Gastroesophageal sphincter (tissue), 4 donors: ENCODE measurements around the gene KCNT1. TPM values are rescaled to one million over a fixed set of nuclear protein-coding genes. Genes with fewer than 3 reads are reported as not detected.

Experiments
- ATAC-seq: fragments of 150-250 bp; one replicate; pipeline ENCODE4 v1.9.1; 2016; ENCODE audit warnings: mild to moderate bottlenecking, moderate library complexity
- H3K27ac ChIP-seq, 4 donors: fragments of 200-600 bp; sonication (generic) in 3 of 4; 1 replicate in 3 of 4; 2 replicates in 1 of 4; pipeline ENCODE4 v1.5.1; 2016 to 2019
- H3K27me3 ChIP-seq: fragments of 200-600 bp; sonication (generic); one replicate; pipeline ENCODE4 v1.5.1; 2019
- H3K36me3 ChIP-seq, 2 donors: fragments of 200-600 bp; sonication (generic); one replicate each; pipeline ENCODE4 v1.5.1; 2019; ENCODE audit warnings: control low read depth in 1 of 2
- H3K4me1 ChIP-seq, 3 donors: fragments of 200-600 bp; sonication (generic); 1 replicate in 2 of 3; 2 replicates in 1 of 3; pipeline ENCODE4 v1.5.1; 2016 to 2019; ENCODE audit warnings: control low read depth in 2 of 3
- H3K4me3 ChIP-seq, 2 donors: fragments of 200-600 bp; sonication (generic); one replicate each; pipeline ENCODE4 v1.5.1; 2019; ENCODE audit warnings: mild to moderate bottlenecking in 1 of 2, moderate library complexity in 1 of 2
- H3K9me3 ChIP-seq, 3 donors: fragments of 200-600 bp; sonication (generic); one replicate each; pipeline ENCODE4 v1.5.1; 2017 to 2019; ENCODE audit warnings: control low read depth in 2 of 3
- CTCF ChIP-seq, 4 experiments: fragments of 200-600 bp in 2 of 4; fragments of 450-650 bp in 2 of 4; sonication (generic) in 1 of 4; IDR thresholded peaks; one replicate each; pipeline ENCODE4 v1.5.1; 2017 to 2019; ENCODE audit warnings: antibody characterized with exemption in 4 of 4, mild to moderate bottlenecking in 2 of 4, moderate library complexity in 2 of 4
- EP300 ChIP-seq: sonication (generic); formaldehyde crosslinking; IDR thresholded peaks from one replicate; pipeline ENCODE4 v1.6.1; 2017; ENCODE audit warnings: antibody characterized with exemption, mild to moderate bottlenecking
- POLR2A ChIP-seq, 2 donors: fragments of 450-650 bp; IDR thresholded peaks; one replicate each; pipeline ENCODE4 v1.6.1; 2017; ENCODE audit warnings: antibody characterized with exemption in 2 of 2, mild to moderate bottlenecking in 2 of 2, moderate library complexity in 1 of 2
- POLR2AphosphoS5 ChIP-seq: sonication (generic); formaldehyde crosslinking; IDR thresholded peaks from one replicate; pipeline ENCODE4 v1.6.1; 2017; ENCODE audit warnings: antibody characterized with exemption
- WGBS, 2 donors: methylation state at CpG; one replicate each; pipeline ENCODE4 v1.1.5; 2018; ENCODE audit warnings: low coverage in 1 of 2; 5-methylcytosine and 5-hydroxymethylcytosine counted together
- total RNA-seq, 4 donors: library from RNA; depleted of rRNA; stranded (reverse); fragments of >200 nt; gene quantifications; one replicate each; pipeline ENCODE4 v1.1.0, GENCODE V29; 2016

Gene KCNT1
- total RNA-seq, 4 donors from 2014 or later = 0.19 TPM; not detected in 3

DNA sequence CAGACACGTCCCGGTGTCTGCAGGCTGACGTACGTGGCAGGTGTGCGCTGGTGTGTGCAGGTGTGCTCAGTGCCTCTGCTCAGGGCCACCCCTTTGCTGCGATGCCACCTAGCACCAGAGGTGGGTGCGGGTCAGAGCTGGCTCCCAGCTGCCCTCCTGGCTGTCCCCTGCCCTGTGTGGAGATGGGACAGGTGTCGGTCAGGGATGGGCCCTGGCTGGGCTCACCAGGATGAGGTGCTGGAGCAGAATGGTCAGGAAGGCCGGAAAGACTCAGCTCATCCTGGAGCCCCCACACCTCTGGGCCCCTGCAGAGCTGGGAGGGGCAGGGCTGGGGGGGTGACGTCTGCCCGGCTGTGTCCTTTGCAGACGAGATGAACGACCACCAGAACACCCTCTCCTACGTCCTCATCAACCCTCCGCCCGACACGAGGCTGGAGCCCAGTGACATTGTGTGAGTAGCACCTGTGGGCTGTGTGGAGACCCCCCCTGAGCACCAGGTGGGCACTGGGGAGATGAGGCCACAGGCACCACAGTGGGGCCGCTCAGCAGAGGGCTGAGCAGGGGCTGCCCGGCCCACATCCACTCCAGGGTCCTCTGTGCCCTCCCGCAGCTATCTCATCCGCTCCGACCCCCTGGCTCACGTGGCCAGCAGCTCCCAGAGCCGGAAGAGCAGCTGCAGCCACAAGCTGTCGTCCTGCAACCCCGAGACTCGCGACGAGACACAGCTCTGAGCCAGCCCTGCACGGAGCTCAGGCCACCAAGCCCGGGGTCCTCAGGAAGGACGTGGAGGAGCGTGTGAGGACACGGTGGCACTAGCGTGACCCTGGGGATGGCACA is 89.7 kb downstream of the KCNT1 start:
- Histone ChIP-seq H3K36me3 (no peaks in the 10 kb centered on the region), H3K4me3 (no peak overlapping the region), H3K27me3 (peaks cover 28% of the 10 kb centered on the region), H3K4me1 (no peaks in the 10 kb centered on the region), H3K9me3 (no peaks in the 10 kb centered on the region), H3K27ac (no peak overlapping the region)
- 80 to 93% methylated on average over 3 to 7 of the region's 35 CpGs for WGBS, 2 donors
- no peak for TF ChIP-seq CTCF (IDR thresholded peaks at IDR 0.05)
- TF ChIP-seq EP300 = no peak
- no peak for TF ChIP-seq POLR2AphosphoS5
- no peak for TF ChIP-seq POLR2A (IDR thresholded peaks at IDR 0.05)
- no peak for ATAC-seq

DNA sequence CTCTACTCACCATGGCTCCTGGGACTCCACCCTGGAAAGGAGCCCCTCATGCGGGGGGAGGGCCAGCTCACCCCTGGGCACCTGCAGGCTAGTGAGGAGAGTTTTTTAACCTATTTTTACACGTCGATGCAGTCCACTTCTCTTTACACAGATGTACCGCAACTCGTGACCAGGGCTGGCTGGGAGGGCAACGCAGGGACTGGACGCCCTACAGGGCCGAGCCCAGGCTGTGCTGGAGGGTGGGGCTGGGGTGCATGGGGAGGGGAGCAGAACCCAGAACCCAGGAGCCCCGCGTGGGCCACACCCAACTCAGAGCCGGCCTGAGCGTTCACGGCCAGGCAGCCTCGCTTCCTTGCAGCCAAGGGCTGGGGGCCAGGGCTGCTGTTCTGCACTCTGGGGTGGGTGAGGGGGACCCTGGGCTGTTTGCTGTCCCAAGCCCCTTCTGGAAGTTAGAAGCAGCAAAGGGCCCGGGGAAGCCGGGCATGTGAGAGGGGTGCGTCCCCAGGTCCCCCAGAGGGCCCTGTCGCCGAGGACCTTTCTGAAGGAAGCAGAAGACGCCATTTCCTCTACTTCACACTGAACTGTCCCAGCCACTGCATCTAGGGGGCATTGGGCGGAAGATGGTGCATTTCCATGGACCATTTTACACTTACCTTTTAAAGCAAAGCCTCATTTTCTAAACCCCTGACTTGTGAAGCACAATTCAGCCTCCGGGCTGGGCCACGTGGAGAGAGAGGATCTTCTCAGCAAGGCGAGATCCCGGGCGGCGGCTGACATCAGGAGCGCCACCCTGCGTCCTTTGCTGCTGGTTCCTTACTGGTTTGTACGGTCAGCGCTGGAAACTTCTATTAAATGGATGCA is 90.5 kb downstream of the KCNT1 start:
- H3K9me3 ChIP-seq = no peaks in the 10 kb centered on the region
- ATAC-seq = no peak
- H3K4me3 ChIP-seq = no peak overlapping the region
- WGBS, 2 donors = 72% methylated on average over 9 of the region's 31 CpGs; no CpG with 5 or more reads in 1 of the 2 donors
- H3K4me1 ChIP-seq = peaks cover 0 to 7% (median 0%) of the 10 kb centered on the region in 3 donors
- peaks cover 20% of the 10 kb centered on the region for H3K27me3 ChIP-seq
- no peak overlapping the region for H3K27ac ChIP-seq
- H3K36me3 ChIP-seq = no peaks in the 10 kb centered on the region
- TF ChIP-seq POLR2A (IDR thresholded peaks at IDR 0.05) = no peak
- no peak for TF ChIP-seq EP300
- TF ChIP-seq POLR2AphosphoS5 = no peak
- TF ChIP-seq CTCF (IDR thresholded peaks at IDR 0.05) = no peak

DNA sequence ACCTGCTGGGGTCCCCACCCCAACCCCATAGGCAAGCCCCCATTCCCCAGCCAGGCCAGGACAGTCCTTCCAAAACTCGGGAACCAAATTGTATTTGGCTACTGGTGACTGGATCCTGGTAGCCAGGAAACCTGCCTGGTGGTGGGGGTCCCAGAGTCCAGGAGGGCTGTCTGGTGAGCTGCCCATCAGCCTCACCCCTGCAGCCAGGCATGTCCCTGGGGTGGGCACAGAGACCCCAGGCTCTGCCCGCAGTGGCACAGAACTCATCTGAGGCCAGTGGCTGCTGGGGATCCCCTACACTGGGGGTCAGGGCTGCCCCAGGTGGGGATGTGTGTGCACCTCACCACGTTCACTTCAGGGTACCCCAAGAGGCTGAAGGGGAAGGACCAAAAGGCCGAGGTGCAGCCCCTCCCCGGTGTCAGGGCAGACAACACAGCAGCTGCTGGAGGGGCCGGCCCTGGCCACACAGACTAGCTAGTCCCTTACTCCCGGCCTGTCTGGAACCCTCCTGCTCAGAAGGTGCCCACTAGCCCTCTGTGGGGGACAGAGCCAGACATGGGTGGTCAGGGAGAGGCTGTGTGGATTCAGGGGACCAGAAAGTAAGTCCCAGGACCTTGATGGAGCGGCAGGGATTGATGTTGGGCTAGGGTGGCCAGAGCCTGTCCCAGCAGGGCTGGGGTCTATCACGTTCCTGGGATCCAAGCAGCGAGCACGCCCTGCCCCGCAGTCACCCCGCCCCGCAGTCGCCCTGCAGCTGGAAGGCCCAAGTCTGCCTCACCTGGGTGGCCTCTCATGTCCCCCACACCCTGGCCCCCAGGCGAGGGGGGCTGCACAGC is 91.5 kb downstream of the KCNT1 start:
- H3K27me3 ChIP-seq = peaks cover 11% of the 10 kb centered on the region
- ATAC-seq = no peak
- H3K4me1 ChIP-seq = peaks cover 0 to 16% (median 0%) of the 10 kb centered on the region in 3 donors
- H3K36me3 ChIP-seq = no peaks in the 10 kb centered on the region
- H3K27ac ChIP-seq = no peak overlapping the region
- 80% methylated on average over 1 of the region's 16 CpGs; no CpG with 5 or more reads in 1 of the 2 donors for WGBS, 2 donors
- H3K9me3 ChIP-seq = no peaks in the 10 kb centered on the region
- no peak overlapping the region for H3K4me3 ChIP-seq
- no peak for TF ChIP-seq EP300
- no peak for TF ChIP-seq POLR2A (IDR thresholded peaks at IDR 0.05)
- no peak for TF ChIP-seq CTCF (IDR thresholded peaks at IDR 0.05)
- no peak for TF ChIP-seq POLR2AphosphoS5

DNA sequence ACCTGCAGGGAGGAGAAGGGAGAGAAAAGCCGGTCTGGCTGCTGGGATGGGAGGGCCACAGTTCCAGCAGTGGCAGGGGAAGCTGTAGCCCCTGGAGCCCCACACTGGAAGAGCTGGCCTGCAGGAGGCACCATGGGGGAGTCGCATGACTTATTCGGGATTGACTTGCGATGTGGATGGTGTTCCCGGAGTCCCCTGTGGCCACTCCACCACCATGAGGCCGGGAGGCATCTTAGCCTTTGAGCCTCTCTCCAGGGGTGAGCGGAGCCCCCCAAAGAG is 92.0 kb downstream of the KCNT1 start:
- ATAC-seq = no peak
- no peak overlapping the region for H3K27ac ChIP-seq
- peaks cover 0 to 16% (median 0%) of the 10 kb centered on the region in 3 donors for H3K4me1 ChIP-seq
- no peak overlapping the region for H3K4me3 ChIP-seq
- 76% methylated on average over 5 of the region's 7 CpGs; no CpG with 5 or more reads in 1 of the 2 donors for WGBS, 2 donors
- no peaks in the 10 kb centered on the region for H3K36me3 ChIP-seq
- peaks cover 7% of the 10 kb centered on the region for H3K27me3 ChIP-seq
- TF ChIP-seq POLR2AphosphoS5 (no peak), POLR2A (IDR thresholded peaks at IDR 0.05) (no peak), EP300 (no peak), CTCF (IDR thresholded peaks at IDR 0.05) (no peak)
- H3K9me3 ChIP-seq = no peaks in the 10 kb centered on the region
